HG02571 (cell line): ENCODE measurements around the gene RTF2.

Source experiments
- ATAC-seq: cut with Tn5 transposase; IDR thresholded peaks from one replicate; pipeline ENCODE4 v1.9.1; 2021; ENCODE audit warnings: mild to moderate bottlenecking, moderate library complexity; ENCODE audit not compliant: unreplicated experiment

RTF2 gene

DNA sequence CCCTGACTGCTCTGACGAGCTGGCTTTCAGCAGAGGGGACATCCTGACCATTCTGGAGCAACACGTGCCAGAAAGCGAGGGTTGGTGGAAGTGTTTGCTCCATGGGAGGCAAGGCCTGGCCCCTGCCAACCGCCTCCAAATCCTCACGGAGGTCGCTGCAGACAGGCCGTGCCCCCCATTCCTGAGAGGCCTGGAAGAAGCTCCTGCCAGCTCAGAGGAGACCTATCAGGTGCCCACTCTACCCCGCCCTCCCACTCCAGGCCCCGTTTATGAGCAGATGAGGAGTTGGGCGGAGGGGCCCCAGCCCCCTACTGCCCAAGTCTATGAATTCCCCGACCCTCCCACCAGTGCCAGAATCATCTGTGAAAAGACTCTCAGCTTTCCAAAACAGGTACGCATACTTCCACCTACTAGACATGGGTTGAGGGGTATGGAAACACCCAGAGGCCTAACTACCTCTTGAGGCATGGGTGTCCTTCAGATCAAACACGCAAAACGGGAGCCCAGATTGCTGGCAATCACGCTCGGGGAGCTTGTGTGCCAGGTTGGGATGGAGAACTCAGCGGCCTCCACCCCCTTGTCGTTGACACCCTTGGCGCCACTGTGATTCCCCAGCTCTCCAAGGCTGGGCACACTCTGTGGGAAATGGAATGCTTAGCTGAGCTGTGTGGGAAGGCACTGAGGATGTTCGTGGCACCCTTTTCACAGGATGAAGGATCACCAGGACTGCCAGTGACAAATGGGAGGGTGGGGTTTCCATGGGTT, 31.0 kb upstream of the RTF2 start:
- ATAC-seq: no peak

DNA sequence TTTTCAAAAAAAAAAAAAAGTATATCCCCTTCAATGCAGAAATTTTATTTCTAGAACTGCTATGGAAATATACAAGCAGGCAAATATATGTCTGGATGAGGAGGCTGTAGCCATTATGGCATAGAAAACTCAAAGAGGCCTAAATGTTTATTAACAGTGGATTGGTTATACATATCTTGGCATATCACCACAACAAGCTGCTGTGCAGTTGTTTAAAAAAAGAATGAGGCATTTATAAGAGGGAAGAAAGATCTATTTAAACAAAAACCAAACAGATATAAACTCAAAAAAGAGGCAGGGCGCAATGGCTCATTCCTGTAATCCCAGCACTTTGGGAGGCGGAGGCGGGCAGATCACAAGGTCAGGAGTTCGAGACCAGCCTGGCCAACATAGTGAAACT, 30.1 kb upstream of the RTF2 start:
- no peak for ATAC-seq

DNA sequence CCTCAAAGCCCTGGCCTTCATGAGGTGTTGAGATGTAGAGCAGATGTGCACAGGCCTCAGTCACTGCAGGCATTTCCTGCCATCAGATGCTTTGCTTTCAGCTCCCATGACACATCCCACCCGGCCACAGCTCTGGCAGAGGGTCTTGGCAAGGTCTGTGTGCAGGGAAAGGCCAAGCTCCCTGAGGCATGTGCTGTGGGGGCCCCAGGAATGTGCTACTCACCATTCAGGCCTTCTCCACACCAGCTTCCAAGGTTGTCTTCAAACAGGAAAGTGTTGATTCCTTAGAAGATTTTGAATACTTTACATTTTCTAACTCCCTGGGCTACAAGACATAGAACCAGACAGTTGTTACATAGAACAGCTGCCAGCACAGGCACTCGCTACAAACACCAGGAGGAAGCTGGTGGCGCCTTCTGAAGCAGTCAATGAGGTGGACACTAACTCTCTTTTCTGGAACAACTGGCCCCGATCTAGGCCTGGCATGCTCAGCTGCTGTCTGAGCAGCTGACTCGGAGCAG, 28.6 kb upstream of the RTF2 start:
- no peak for ATAC-seq

DNA sequence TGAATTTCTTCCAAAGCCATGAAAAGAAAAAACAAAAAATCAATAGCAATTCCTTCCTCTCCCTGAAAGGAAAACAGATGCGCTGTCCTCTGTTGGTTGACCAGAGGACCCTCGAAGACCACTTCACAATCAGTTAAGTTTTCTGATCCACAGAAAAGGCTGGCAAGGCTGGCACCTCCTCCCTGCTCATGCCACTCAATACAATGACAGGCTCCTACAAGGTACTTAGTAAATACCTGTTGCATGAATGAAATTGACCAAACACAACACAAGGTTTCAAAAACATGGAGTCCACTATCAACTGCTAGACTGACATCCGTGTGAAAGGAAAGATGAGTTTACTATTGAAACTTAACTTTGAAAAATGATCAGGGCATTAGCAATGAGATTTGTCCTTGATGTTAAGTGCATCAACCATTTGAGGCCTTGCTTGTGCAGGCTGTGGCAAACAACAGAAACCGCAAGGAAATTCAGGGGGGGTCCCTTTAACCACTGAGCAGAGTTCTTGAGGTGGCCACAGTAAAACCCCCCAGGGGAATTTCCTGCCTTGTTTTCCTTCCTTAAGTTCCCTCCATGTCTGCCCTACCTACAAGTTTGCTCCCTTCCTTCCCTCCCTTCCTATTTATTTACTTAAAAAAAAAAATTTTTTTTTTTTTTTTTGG, 27.9 kb upstream of the RTF2 start:
- ATAC-seq: no peak

DNA sequence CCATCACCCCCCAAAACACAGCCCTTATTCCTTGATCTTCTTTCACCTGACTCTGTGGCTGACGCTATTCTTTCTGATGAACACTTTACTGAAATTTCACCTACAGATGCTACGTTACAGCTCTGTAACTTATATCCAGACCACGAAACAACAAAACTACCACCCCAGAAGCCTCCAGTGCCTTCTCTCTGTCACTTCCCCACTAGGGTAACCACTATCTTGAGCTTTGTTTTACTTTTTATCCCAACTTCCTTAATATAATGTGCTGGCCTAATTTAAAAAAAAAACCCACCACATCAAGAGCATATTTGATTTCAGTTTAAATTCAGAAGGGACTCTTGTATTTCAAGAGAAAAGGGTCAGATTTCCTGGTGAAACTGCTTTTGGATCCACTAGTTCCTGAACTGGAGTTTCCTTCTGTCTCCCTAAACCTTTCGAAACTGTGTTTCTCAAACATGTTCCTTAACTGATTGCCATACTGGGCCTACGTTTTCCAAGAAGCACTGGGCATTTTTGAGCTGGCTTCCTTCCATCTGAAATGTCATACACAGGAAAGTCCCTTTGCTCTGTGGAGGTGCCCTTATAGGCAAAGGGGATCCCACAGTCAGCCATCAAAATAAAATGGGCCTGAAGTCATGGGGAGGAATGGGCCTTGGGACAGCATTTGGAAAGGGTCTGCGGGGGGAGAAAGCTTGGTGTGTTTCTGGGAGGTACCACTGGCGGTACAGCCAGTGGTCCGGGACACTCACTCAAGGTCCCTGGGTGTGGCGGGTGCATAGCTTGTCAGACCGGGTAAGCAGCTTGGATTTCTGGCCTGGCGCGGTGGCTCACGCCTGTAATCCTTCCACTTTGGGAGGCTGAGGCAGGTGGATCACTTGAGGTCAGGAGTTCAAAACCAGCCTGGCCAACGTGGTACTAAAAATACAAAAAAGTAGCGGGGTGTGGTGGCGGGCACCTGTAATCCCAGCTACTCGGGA, 25.8 kb upstream of the RTF2 start:
- ATAC-seq: no peak

DNA sequence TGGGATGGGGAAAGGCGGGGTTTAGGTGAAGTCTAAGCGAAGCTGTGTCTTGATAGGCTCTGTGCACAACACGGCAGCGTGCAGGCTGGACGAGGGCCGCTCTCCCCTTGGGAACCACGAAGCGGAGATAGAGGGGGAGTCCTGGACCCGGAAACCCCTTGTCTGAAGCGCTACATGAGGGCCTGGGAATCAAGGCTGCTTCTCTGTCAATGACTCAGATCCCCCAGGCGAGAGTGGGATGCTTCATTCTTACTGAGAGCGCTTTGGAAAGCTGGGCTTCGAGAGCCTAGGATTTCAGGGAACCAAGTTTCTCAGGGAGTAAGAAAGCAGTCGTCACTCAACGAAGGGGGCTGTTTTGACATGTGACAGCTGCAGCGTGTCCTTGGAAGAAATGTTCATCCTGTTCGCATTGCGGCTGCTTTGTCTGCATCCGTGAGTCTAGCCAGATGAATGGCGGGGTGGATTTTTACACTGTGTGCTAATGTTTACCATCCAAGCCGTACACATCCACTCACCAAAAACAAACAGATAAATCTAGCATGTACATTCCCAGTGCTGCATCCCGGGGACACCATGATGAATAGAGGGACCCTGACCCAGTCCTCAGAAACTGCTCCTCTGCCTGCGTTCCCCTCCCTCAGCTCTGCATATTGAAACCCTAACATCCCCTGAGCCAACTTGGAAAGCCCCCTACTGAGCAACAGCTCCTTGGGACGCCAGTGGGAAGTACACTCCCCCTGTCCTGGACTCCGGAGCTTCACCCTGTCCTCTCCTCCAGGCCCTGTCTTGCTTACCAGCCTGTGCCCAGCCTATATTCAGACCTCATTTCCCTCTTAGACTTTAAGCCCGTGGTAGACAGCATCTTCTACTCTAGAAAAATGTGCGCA, 24.5 kb upstream of the RTF2 start:
- ATAC-seq: no peak

DNA sequence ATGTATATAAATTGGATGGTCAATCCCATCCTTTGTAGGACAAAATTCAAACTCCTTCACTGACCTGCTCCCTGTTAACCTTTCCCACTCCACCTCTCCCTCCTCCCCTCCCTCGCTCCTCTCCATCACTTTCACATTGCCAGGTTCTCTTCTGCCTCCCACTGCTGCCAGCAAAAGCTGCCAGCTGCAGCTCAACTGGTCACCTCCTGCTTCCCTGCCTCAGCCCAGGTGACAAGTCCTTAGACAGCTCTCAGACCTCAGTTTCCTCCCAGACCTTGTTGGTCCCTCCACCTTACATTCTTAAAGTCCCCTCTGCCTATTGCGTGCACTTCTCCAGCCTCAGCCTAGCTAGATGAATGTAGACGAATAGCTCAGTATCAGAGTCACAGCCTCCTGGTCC, 23.3 kb upstream of the RTF2 start:
- no peak for ATAC-seq

DNA sequence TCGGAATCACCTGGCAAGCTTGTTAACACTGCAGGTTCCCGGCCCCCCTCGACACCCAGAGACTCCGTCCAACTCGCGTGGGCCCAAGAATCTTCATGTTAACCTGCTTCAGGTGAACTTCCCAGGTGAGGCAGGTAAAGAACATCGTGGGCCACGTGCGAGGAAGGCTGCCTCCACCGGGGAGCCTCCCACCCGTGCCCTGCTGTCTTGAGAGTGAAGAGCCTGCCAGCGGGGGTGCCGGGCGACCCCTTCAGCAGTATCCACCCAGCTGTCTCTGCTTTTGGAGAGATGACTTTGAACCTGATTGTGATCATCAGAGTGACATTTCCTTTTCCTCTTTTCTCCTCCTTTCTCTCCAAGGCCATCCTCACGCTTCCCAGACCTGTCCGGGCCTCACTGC, 22.9 kb upstream of the RTF2 start:
- no peak for ATAC-seq

DNA sequence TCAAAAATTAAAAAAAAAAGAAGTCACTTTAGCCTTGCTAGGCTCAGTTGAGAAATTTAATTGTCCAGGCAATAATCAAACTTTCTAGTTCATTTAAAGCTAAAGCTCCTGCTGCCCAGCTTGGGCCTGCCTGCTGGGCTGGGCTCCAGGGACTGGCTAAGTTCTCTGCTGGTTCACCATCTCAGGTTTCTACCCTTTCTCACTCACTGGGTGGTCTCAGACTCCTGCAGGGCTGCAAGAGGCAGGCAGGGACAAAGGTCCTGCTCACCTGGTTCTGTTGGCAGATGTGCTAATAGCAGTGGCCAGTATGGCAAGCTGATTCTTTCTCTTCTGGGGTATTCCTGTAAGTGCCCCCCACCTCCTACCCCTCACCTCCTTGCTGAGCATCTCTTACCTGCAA, 21.2 kb upstream of the RTF2 start:
- no peak for ATAC-seq

DNA sequence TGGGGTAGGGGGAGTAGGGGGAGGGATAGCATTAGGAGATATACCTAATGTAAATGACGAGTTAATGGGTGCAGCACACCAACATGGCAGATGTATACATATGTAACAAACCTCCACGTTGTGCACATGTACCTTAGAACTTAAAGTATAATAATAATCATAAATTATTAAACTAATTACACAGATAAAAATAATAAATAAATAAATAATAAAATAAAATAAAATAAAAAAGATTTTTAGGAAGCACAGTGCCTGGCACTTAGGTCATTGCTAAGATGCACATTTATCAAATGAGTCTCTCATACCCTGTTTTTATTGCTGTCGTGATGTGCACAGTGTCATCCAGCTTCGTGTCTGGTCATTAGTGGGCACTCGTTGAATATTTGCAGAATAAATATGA, 19.0 kb upstream of the RTF2 start:
- no peak for ATAC-seq

DNA sequence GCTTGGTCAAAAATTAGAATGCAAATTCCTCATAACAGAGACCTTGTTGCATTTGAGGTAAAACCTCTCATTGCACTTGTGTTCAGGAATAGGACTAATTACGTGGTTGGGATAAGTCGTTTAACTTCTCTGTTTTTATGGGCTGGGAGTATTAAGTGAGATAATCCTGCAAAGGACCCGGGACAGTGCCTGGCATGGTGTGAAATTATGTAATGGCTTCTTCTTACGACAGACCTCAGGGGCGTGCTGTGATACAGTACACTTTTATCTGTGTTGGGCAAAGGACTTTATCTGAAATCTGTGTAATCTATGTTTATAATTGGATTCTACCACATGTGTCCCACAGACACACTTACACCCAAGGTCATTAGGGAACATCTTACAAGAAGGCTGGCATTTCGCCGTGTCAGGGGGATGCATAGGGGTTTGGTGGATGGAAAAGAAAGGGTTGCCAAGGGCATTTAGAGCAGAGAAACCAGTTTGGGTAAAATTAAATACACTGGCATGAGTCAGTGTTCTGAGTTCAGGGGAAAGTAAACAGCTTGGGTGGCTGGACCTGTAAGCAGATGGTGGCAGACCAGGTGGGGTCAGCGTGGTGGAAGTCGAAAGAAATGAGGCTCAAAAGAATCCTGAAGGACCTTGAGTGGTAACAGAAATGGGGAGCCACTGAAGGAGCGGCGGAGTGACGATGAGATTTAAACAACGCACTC, 17.2 kb upstream of the RTF2 start:
- no peak for ATAC-seq

DNA sequence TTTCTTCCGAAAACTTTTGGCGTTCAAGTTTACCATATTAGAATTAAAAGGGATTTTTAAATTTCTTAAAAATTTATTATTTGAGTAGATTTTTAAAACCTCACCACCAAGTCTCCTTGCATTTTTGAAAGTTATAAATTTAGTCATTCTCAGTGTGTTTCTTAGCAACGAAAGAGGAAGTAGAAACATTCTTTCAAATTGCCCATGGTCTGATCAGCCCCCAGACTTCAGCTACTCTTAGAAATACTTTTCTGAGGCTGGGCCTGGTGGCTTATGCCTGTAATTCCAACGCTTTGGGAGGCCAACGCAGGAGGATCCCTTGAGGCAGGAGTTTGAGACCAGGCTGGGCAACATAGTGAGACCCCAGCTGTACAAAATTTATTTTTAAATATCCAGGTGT, 15.1 kb upstream of the RTF2 start:
- ATAC-seq: peak; percentile 70

DNA sequence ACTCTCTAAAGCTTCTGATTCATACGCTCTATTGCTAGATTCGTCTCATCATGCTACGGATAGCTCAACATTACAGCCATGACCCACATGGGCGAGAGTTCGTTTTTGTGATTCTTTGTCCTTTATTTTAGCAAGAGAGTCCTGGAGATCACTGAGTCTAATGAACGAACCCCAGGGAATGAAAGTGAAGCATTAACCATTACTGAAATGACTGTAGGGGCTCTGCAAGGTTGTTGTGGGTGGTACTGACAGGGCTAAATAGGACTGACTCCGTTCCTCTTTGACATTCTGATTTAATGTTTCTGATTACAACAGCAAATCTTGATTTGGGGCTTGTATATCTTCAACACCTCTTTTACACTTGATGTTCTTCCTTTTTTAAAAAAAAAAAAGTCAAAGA, 13.7 kb upstream of the RTF2 start:
- peak; percentile 63 for ATAC-seq

DNA sequence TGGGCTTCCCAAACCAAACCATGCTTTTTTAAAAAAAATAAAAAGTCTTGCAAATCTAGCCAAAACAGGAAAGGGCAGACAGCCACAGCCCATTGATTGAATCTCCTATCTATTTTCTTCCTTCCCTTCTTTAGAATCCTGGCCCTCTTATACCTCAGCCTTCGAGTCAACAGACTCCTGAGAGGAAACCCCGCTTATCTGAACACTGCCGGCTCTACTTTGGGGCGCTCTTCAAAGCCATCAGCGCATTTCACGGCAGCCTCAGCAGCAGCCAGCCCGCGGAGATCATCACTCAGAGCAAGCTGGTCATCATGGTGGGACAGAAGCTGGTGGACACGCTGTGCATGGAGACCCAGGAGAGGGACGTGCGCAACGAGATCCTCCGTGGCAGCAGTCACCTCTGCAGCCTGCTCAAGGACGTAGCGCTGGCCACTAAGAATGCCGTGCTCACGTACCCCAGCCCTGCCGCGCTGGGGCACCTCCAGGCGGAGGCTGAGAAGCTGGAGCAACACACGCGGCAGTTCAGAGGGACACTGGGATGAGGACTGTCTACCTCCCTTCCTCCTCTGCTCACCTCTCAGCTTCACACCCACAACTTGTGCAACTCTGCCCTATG, 10.1 kb upstream of the RTF2 start:
- ATAC-seq: no peak

DNA sequence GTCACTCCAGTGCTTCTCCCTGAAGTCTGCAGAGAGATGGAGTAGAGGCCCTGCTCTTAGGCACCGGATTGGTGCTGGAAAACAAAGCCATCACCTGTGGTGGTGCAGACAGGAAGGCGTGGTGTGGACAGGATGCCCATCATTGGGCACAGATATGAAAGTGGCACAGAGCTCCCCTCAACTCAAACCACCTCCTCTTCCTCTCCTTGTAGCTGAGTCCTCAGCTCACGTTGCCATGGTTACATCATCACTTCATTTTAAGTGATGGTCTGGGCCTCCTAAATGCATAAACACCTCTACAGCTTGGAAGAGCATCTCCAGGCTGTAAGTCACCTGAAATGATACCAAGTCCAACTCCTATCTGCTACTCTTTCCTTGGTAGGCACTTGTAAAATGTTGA, 8.0 kb upstream of the RTF2 start:
- ATAC-seq: no peak

DNA sequence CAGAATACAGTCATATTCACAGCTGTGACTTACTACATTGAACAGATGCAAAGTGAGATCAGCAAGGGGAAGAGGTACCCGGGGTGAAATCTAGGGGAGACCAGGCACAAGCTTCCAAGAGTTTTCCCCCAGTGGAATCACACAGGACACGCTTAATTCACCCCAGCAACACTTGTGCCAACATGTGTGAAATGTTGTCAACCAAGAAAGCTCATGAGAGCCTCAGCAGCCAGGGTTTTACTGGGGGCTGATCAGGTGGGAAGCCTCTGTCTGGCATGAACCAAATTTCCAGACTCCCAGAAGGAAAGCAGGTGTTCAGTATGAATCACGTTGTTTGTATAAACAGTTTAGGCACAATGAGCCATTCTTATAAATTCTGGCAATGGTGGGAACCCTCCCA, 6.9 kb upstream of the RTF2 start:
- no peak for ATAC-seq

DNA sequence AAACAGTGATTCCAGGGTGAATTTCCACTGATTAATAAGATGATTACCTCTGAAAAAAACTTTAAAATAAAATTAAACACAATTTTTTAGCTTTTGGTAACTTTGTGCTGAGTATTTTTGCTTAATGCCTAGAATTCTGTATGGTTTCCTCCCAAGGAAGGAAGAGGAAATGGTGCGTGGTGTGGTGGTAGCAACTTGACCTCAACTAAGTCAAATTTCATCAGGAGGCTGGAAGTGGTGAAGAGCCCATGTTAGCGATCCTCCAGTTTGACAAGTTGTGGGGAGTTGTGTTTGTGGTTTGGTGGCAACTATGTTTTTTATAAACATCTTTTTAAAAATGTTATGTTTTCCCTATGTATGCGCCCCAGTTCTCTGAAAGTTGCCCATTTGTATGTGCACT, 5.0 kb upstream of the RTF2 start:
- no peak for ATAC-seq

DNA sequence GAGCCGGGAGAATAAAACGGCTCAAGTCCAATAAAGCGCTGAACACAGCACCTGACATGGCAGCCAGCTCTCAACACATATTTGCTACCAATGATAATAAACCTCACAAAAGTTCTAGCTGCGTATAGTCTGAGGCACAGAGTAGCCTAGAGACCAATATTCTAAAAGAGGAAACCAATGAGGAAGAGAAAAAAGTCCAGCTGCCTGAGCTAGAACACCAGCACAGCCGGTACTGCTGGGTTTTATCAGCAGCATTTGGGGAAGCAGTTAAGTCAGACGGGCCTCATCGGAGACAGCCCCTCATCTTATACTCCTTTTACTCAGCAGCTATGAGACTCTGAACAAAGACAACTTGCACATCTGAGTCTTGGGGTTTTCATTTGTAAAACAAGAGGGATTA, 2.4 kb upstream of the RTF2 start:
- ATAC-seq: no peak

DNA sequence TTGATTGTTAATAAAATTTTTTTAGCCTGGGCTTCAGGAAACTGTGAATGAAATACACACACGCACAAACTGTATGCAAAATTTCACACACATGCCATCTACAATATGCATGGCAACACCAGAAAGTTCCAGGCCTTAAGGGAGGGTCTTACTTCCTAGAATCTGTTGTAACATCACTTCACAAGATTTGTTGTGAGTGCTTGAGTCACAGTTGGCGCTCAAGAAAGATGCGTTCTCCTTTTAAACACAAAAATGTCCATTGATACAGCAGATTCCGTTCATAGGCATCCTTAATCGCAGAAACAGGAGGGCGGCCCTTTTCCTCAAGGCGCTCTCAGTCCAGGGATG, 485 bp upstream of the RTF2 start:
- no peak for ATAC-seq

DNA sequence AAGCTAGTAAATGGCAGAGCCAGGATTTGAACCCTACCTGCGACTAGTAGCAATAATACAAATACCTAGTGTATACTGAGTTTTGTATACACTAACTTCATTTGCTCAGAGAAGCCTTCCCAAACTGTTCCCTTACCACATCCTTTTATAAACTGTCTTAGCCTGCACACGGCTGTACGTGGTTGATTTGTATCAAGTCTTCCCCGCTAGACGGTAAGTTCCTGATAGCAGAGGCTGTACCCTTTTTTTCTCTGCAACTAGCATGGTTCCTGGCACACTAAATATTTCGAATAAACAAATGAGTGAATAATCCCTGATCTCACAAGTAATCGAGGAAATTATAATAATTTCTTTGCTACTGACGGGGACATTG, 636 bp downstream of the RTF2 start:
- no peak for ATAC-seq
